GM19099 (cell line): ENCODE measurements around the gene PRDM10.

Experiments used
- POLR2A ChIP-seq: IDR thresholded peaks from 3 replicates; pipeline ENCODE4 v1.6.1; 2011; ENCODE audit warnings: low read depth; ENCODE audit not compliant: insufficient read length; ENCODE audit errors: extremely low read depth

Gene PRDM10

GRCh38 chr11:129992161-129992944, 10.3 kb downstream of the PRDM10 start:
- no peak for TF ChIP-seq POLR2A

DNA sequence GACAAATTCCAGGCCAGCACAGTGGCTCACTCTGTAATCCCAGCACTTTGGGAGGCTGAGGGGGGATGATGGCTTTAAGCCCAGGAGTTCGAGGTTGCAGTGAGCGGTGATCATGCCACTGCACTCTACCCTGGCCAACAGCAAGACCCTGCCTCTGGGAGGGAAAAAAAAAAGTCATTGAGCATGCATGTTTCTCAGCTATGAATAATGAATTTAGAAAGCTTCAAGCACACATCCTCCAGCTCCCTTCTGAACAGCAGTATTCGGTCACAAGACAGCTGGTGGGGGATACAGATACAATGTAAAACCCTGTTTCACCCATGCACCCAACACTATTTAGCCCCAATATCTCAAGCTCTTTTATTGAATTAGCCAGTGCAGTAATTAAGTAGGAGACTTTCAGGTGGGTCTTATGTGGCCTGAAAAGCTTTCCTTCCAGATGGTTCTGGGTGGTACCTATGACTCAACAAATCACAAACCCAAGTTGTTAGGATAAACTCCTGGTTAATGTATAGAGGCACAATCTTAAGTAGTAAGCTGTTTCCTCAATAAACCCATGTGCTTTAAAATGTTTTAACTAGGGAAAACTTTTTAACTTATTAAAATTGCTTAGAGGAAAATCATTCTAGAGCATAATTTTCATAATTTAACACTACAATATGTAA, 13.4 kb downstream of the PRDM10 start:
- TF ChIP-seq POLR2A: no peak

GRCh38 chr11:129987950-129988349, 14.7 kb downstream of the PRDM10 start:
- TF ChIP-seq POLR2A: no peak

DNA sequence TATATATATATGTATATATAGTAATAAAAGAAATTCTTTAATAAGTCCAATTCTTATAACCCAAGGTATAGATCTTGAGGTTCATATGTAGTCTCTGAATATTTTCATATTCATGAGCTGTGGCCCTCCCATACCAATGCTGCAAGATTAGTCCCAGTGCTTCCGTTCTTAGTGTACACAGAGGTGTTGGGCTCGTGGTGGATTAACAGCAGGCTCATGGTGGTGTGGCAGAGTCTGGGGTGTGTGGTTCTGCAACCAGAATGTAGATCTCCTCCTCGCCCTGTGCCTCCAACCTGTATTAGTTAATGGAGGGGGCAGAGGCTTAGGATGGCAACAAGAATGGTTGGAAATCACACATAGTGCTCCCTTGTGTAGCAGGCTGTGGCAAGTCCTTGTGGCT, 16.8 kb downstream of the PRDM10 start:
- TF ChIP-seq POLR2A: no peak

DNA sequence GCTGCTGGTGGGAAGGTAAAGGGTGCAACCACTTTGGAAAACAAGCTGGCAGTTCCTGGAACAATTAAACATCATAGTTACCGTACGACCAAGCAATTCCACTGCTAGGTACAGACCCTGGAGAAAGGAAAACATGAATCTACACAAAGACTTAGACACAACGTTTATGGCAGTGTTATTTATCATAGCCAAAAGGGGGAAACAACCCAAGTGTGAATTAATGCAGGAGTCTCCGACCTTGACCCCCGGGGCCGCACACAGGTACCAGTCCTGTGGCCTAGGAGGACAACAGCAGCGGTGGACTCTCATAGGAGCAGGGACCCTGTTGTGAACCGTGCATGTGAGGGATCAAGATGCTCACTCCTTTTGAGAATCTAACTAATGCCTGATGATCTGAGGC, 22.5 kb downstream of the PRDM10 start:
- no peak for TF ChIP-seq POLR2A

GRCh38 chr11:129979046-129979605, 23.5 kb downstream of the PRDM10 start:
- TF ChIP-seq POLR2A: no peak

DNA sequence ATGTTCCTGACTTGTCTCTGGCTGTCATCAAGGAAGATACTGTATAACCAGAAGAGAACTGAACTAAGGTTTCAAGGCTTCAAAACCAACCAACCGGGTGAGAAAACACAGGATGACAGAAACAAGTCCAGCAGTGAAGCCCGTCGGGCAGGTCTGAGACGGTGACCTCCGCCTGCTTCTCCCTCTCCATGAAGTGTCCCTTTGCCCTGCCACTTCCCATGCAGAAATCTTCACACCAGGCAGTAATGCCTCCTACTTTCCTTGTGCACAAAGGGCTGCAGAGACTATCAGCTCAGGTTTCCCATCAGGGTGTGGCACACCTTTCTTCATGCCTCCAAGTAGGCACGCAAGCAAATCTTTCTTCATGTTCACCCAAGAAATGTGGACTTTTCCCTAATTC, 24.2 kb downstream of the PRDM10 start:
- TF ChIP-seq POLR2A: no peak

GRCh38 chr11:129976328-129976727, 26.3 kb downstream of the PRDM10 start:
- TF ChIP-seq POLR2A: no peak

- no peak for TF ChIP-seq POLR2A
These were observed 27.1 kb downstream of the PRDM10 start for GRCh38 chr11:129975543-129975942.

DNA sequence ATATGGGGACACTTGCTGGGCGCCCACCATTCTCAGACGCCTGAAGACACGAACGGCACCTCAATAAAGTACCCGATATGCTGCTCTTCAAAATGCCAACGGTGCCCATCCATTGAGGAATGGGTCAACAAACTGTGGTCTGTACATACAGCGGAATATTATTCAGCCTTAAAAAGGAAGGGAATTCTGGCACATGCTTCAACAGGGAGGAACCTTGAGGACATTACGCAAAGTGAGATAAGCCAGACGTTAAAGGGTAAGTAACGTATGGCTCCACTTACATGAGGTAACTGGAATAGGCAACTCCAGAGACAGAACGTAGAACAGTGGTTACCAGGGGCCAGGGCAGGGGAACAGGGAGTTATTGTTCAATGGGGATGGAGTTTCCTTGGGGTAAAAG, 28.0 kb downstream of the PRDM10 start:
- no peak for TF ChIP-seq POLR2A

- no peak for TF ChIP-seq POLR2A
These were observed 28.4 kb downstream of the PRDM10 start for GRCh38 chr11:129974237-129974636.

DNA sequence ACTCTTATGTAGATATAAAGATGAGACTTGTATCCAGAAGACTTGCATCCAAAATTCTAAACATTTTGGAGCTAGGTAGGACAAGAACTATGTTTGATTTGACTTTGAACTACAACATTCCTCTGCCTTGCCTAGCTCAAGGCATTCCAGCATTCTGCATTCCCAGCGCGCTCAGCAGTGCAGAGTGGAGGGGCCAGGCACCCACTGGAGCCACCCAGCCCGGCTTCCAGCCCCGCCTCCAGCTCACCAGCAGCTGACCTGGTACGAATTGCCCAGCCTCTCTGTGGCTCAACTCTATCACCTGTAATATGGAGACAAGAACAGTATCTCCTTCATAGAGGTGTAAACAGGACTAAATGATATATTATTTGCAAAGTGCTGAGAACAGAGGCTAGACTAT, 28.8 kb downstream of the PRDM10 start:
- TF ChIP-seq POLR2A: no peak

DNA sequence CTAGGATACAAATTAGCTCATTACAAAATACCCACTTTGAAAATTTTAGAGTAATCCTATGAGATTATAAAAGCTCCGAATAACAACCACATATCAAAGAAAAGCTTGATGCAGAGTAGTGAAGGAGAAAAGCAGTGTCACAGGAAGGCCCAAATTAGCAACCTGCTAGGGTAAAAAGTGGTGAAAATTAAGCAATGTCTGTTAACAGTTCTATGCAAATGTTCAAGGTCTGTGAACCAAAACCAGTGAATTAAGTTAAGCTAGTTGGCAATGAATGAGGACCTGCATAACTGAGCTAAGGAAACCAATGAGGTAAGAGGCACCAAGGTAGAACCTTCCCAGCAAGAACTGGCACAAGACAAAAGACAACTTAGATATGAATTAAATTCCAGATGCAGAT, 29.6 kb downstream of the PRDM10 start:
- no peak for TF ChIP-seq POLR2A

DNA sequence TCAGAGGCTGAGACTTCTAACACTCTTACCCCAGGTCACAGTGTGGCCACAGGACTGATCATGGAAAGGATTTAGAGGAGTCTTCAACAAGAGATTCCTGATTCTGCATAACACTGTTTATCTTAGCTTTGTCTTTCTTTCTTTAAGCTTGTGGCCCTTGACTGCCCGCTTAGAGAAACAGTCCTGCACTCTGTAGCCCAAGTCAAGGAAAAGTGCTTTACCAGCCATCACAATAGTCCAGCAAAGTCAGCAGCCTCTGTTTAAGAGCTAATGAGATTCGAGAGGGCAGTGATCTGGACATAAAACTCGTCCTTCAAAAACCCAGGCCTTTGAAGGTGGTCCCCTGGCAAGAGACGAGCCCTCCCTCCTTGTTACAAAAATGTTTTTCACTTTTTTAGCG, 30.0 kb downstream of the PRDM10 start:
- no peak for TF ChIP-seq POLR2A

- TF ChIP-seq POLR2A: no peak
These were observed 32.7 kb downstream of the PRDM10 start for GRCh38 chr11:129969920-129970319.
